Gastrocnemius medialis (tissue), 4 donors: Measurements from ENCODE around the gene VGLL4. TPM values are rescaled to one million over a fixed set of nuclear protein-coding genes. Genes with fewer than 3 reads are reported as not detected.

Experiments used
- ATAC-seq, 2 donors: fragments of 150-250 bp; one replicate each; pipeline ENCODE4 v1.9.1; 2016
- DNase-seq, 2 donors: peaks; one replicate each; pipeline ENCODE4 v3.0.0-alpha.2; 2019
- H3K27ac ChIP-seq, 4 donors: fragments of 200-600 bp; sonication (generic); 1 replicate in 1 of 4; 2 replicates in 3 of 4; pipeline ENCODE4 v1.5.1; 2016 to 2018; ENCODE audit warnings: mild to moderate bottlenecking in 2 of 4, moderate library complexity in 1 of 4
- H3K27me3 ChIP-seq, 3 donors: fragments of 200-600 bp; sonication (generic) in 2 of 3; 1 replicate in 1 of 3; 2 replicates in 2 of 3; pipeline versions ENCODE4 v1.5.1 to v1.6.0; 2016 to 2019; ENCODE audit warnings: mild to moderate bottlenecking in 1 of 3, moderate library complexity in 1 of 3
- H3K36me3 ChIP-seq, 2 donors: fragments of 200-600 bp; sonication (generic) in 1 of 2; one replicate each; pipeline ENCODE4 v1.5.1; 2017 to 2018
- H3K4me1 ChIP-seq, 2 donors: fragments of 200-600 bp; sonication (generic) in 1 of 2; one replicate each; pipeline ENCODE4 v1.5.1; 2016 to 2017; ENCODE audit warnings: mild to moderate bottlenecking in 2 of 2
- H3K4me3 ChIP-seq, 4 donors: fragments of 200-600 bp; sonication (generic) in 3 of 4; 1 replicate in 1 of 4; 2 replicates in 3 of 4; pipeline ENCODE4 v1.5.1; 2016 to 2019; ENCODE audit warnings: mild to moderate bottlenecking in 2 of 4
- H3K9me3 ChIP-seq, 3 donors: fragments of 200-600 bp; sonication (generic) in 2 of 3; 1 replicate in 1 of 3; 2 replicates in 2 of 3; pipeline ENCODE4 v1.5.1; 2016 to 2019
- POLR2A ChIP-seq, 2 donors: fragments of 450-650 bp; IDR thresholded peaks; one replicate each; pipeline ENCODE4 v1.6.1; 2017; ENCODE audit warnings: antibody characterized with exemption in 2 of 2, mild to moderate bottlenecking in 2 of 2, moderate library complexity in 2 of 2
- in situ Hi-C, 4 donors: fragments of 200-750 bp; cut with MboI; loops; one replicate each; pipeline versions ENCODE4 v1.15.0 to v1.8.0; 2017; ENCODE audit warnings: low sequenced_read_pairs in 4 of 4
- intact Hi-C: fragments of 100-400 bp; cut with DNase I; formaldehyde crosslinking; loops from one replicate; pipeline ENCODE4 v1.15.1; 2023; ENCODE audit warnings: low total_unique reads
- total RNA-seq, 4 donors: library from RNA; depleted of rRNA; stranded (reverse); fragments of >200 nt; gene quantifications; one replicate each; pipeline versions ENCODE4 v1.1.0 to v1.2.3, GENCODE V29; 2016
- TF ChIP-seq, protein P1 (sequence below), 5 experiments: fragments of 450-650 bp in 3 of 5; fragments of 200-600 bp in 2 of 5; sonication (generic) in 2 of 5; IDR thresholded peaks in 4 of 5; conservative IDR thresholded peaks in 1 of 5; 1 replicate in 4 of 5; 2 replicates in 1 of 5; pipeline ENCODE4 v1.5.1; 2016 to 2019; ENCODE audit warnings: antibody characterized with exemption in 5 of 5, mild to moderate bottlenecking in 3 of 5, moderate library complexity in 3 of 5

The VGLL4 gene
- total RNA-seq, 4 donors from 2014 or later: 8.9 to 20.9 (median 12.8) TPM

GRCh38 chr3:11552289-11553264 lies 91.1 kb downstream of the VGLL4 start:
- no peak for ATAC-seq
- TF ChIP-seq POLR2A (IDR thresholded peaks at IDR 0.05): no peak
- TF ChIP-seq, protein P1, sequence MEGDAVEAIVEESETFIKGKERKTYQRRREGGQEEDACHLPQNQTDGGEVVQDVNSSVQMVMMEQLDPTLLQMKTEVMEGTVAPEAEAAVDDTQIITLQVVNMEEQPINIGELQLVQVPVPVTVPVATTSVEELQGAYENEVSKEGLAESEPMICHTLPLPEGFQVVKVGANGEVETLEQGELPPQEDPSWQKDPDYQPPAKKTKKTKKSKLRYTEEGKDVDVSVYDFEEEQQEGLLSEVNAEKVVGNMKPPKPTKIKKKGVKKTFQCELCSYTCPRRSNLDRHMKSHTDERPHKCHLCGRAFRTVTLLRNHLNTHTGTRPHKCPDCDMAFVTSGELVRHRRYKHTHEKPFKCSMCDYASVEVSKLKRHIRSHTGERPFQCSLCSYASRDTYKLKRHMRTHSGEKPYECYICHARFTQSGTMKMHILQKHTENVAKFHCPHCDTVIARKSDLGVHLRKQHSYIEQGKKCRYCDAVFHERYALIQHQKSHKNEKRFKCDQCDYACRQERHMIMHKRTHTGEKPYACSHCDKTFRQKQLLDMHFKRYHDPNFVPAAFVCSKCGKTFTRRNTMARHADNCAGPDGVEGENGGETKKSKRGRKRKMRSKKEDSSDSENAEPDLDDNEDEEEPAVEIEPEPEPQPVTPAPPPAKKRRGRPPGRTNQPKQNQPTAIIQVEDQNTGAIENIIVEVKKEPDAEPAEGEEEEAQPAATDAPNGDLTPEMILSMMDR (IDR thresholded peaks at IDR 0.05 in 4 of 5, conservative IDR thresholded peaks at IDR 0.05 in 1 of 5): no peak
- Histone ChIP-seq H3K4me3 (no peak overlapping the region), H3K36me3 (no peaks in the 10 kb centered on the region), H3K27ac (peak overlapping the region; percentile 24 to 77 (median 66)), H3K27me3 (no peaks in the 10 kb centered on the region), H3K4me1 (peaks cover 41 to 54% of the 10 kb centered on the region in 2 donors), H3K9me3 (no peaks in the 10 kb centered on the region)
- intact Hi-C loops: no loop called here
- in situ Hi-C loops: no loop called here
- DNase-seq: no peak

GRCh38 chr3:11551036-11551435 lies 92.7 kb downstream of the VGLL4 start:
- H3K27me3 ChIP-seq: no peaks in the 10 kb centered on the region
- H3K27ac ChIP-seq: peak overlapping the region in 3 of 4 donors; percentile 28 to 54 (median 34)
- H3K9me3 ChIP-seq: no peaks in the 10 kb centered on the region
- in situ Hi-C loops (no loop called here), intact Hi-C loops (no loop called here)
- H3K4me1 ChIP-seq: peaks cover 25 to 39% of the 10 kb centered on the region in 2 donors
- ATAC-seq (no peak), DNase-seq (no peak)
- H3K36me3 ChIP-seq: no peaks in the 10 kb centered on the region
- no peak for TF ChIP-seq POLR2A (IDR thresholded peaks at IDR 0.05)
- TF ChIP-seq, protein P1 (IDR thresholded peaks at IDR 0.05 in 4 of 5, conservative IDR thresholded peaks at IDR 0.05 in 1 of 5): no peak
- no peak overlapping the region for H3K4me3 ChIP-seq

- in situ Hi-C loops (no loop called here), intact Hi-C loops (loop anchor here (1.0 kb wide), 1 partner anchor 32 kb away; no protein-coding TSS in a partner anchor)
- Histone ChIP-seq H3K27me3 (no peaks in the 10 kb centered on the region), H3K9me3 (no peaks in the 10 kb centered on the region), H3K4me1 (peaks cover 14 to 27% of the 10 kb centered on the region in 2 donors), H3K36me3 (no peaks in the 10 kb centered on the region), H3K4me3 (no peak overlapping the region), H3K27ac (no peak overlapping the region)
- ATAC-seq: no peak
- no peak for TF ChIP-seq POLR2A (IDR thresholded peaks at IDR 0.05)
- TF ChIP-seq, protein P1 (IDR thresholded peaks at IDR 0.05 in 4 of 5, conservative IDR thresholded peaks at IDR 0.05 in 1 of 5): no peak
- DNase-seq: no peak
Observed at GRCh38 chr3:11549580-11550140, 94.1 kb downstream of the VGLL4 start.

DNA sequence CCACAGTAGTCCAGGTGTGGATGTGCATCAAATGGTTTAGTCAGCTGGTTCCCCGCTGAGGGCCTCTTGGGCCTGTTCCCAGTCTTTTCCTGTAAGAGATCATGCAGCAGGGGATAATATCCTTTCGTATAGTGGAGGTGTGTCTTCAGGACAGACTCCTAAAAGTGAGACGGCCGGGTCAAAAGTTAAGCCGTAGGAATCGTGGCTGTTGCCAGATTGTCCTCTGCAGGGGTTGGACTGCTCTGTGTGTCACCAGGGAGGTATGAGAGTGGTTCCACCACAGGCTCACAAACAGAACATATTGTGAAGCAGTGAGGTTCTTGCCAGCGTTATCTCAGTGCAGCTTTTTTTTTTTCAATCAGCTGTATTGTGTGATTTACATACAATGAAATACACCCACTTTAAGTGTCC lies 95.0 kb downstream of the VGLL4 start:
- Histone ChIP-seq H3K4me3 (no peak overlapping the region), H3K27me3 (no peaks in the 10 kb centered on the region), H3K9me3 (no peaks in the 10 kb centered on the region), H3K4me1 (peaks cover 8 to 19% of the 10 kb centered on the region in 2 donors), H3K27ac (peak overlapping the region; percentile 19 to 41 (median 25)), H3K36me3 (no peaks in the 10 kb centered on the region)
- ATAC-seq (no peak), DNase-seq (peak in 1 of 2 donors; percentile 14)
- TF ChIP-seq, protein P1 (IDR thresholded peaks at IDR 0.05 in 4 of 5, conservative IDR thresholded peaks at IDR 0.05 in 1 of 5): no peak
- TF ChIP-seq POLR2A (IDR thresholded peaks at IDR 0.05): no peak
- intact Hi-C loops: no loop called here
- in situ Hi-C loops: no loop called here
